ENCODE measurements around the gene SLC29A3. TPM values are rescaled to one million over a fixed set of nuclear protein-coding genes. Genes with fewer than 3 reads are reported as not detected.

Gene SLC29A3
- total RNA-seq, 1 experiment from 2014 or later, result 9.2 TPM

DNA sequence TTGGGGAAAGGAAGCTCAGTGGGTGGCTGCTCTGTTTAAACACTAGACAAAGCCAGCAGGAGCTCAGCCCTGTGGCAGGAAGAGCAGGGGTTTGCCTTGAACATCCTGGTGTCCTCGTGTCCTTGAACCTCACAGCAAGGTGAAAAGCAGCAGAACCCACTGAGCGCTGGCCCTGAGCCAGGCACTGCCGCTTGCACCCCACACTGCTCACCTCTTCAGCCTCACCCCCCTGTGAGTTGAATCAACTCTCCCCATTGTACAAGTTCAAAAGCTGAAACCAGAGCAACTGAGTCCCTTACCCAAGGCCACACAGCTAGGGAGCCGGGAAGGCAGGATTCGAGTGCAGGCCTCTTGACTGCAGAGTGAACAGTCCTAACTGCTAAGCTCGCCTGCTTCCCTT, 32.0 kb downstream of the SLC29A3 start:
- H4K8ac ChIP-seq (replicated peaks; ENCODE audit: insufficient read length, low read depth, low read length), result no peak overlapping the region
- no peaks in the 10 kb centered on the region for H3K27me3 Mint-ChIP-seq (ENCODE audit: low read depth)
- H3K9ac ChIP-seq (ENCODE audit: extremely low read depth, insufficient read length, low read length), result no peak overlapping the region
- no peak overlapping the region for H2BK15ac ChIP-seq (ENCODE audit: low read depth, low read length)
- H2BK12ac ChIP-seq (ENCODE audit: insufficient read length, low read depth, low read length), result no peak overlapping the region
- no peak overlapping the region for H2BK5ac ChIP-seq (ENCODE audit: insufficient read length, low read length)
- H3K79me1 ChIP-seq (ENCODE audit: insufficient read depth, low read depth, low read length, poor library complexity, severe bottlenecking), result no peaks in the 10 kb centered on the region
- no peak overlapping the region for H3K4me2 ChIP-seq (ENCODE audit: insufficient read depth, insufficient read length, low read length)
- H3K18ac ChIP-seq (ENCODE audit: insufficient read length, low read depth, low read length), result no peak overlapping the region
- H4K91ac ChIP-seq (ENCODE audit: insufficient read length, low read depth, low read length), result no peak overlapping the region
- no peak overlapping the region for H3K14ac ChIP-seq (ENCODE audit: insufficient read depth, low read length)
- H3K79me2 ChIP-seq (ENCODE audit: insufficient read depth, low read length), result no peaks in the 10 kb centered on the region
- H2BK120ac ChIP-seq (ENCODE audit: low read depth, low read length, poor library complexity, severe bottlenecking), result no peak overlapping the region
- no peak overlapping the region for H3K23ac ChIP-seq (ENCODE audit: insufficient read length, low read depth, low read length)
- H3T11ph ChIP-seq (ENCODE audit: low read length), result no peak overlapping the region
- no peaks in the 10 kb centered on the region for H3K9me3 Mint-ChIP-seq
- H3K56ac ChIP-seq (ENCODE audit: insufficient read length, low read depth, low read length), result no peak overlapping the region
- TF ChIP-seq, protein P1, sequence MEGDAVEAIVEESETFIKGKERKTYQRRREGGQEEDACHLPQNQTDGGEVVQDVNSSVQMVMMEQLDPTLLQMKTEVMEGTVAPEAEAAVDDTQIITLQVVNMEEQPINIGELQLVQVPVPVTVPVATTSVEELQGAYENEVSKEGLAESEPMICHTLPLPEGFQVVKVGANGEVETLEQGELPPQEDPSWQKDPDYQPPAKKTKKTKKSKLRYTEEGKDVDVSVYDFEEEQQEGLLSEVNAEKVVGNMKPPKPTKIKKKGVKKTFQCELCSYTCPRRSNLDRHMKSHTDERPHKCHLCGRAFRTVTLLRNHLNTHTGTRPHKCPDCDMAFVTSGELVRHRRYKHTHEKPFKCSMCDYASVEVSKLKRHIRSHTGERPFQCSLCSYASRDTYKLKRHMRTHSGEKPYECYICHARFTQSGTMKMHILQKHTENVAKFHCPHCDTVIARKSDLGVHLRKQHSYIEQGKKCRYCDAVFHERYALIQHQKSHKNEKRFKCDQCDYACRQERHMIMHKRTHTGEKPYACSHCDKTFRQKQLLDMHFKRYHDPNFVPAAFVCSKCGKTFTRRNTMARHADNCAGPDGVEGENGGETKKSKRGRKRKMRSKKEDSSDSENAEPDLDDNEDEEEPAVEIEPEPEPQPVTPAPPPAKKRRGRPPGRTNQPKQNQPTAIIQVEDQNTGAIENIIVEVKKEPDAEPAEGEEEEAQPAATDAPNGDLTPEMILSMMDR (conservative IDR thresholded peaks at IDR 0.05), result no peak
- no peak for DNase-seq
- no peaks in the 10 kb centered on the region for H4K20me1 ChIP-seq (ENCODE audit: control insufficient read depth, insufficient read depth, insufficient read length)
- peak overlapping the region in 2 of 3 experiments; percentile 80 to 95; a peak in 3 of 7 replicates for H3K27ac Mint-ChIP-seq
- no peaks in the 10 kb centered on the region for H3K27me3 ChIP-seq (ENCODE audit: insufficient read depth, low read length)
- no peak overlapping the region for H2AFZ ChIP-seq (ENCODE audit: low read length)
- no peak overlapping the region for H4K5ac ChIP-seq (ENCODE audit: insufficient read length, low read depth, low read length)
- no peak overlapping the region for H3K27ac ChIP-seq (ENCODE audit: insufficient read length, low read depth, low read length)
- no peak overlapping the region for H3K4ac ChIP-seq (ENCODE audit: low read depth, low read length)
- H2AK5ac ChIP-seq (ENCODE audit: insufficient read length, low read length), result no peak overlapping the region
- WGBS (ENCODE audit: extremely low coverage, insufficient read length, low lambda C conversion rate), result no CpG with 5 or more reads among the region's 6 CpGs
- H3K4me1 Mint-ChIP-seq, result peaks cover 37 to 46% of the 10 kb centered on the region in 2 experiments
- no peaks in the 10 kb centered on the region for H3K9me3 ChIP-seq (ENCODE audit: control insufficient read depth, low read depth, low read length)
- peaks cover 4 to 12% (median 6%) of the 10 kb centered on the region in 3 experiments; a peak in 6 of 7 replicates for H3K36me3 Mint-ChIP-seq (ENCODE audit: insufficient read depth in 1 of 3, low read depth in 3 of 3)
- H3K4me1 ChIP-seq (ENCODE audit: insufficient read depth, low read length), result peaks cover under 1% of the 10 kb centered on the region; the same call in 1 of the 2 replicates
- H3K23me2 ChIP-seq (ENCODE audit: insufficient read length, low read depth, low read length, poor library complexity, severe bottlenecking), result no peaks in the 10 kb centered on the region
- H3K4me3 Mint-ChIP-seq, result no peak overlapping the region
- H2BK20ac ChIP-seq (ENCODE audit: low read depth, low read length, poor library complexity, severe bottlenecking), result no peak overlapping the region

Measured in H9 (cell line).